Hepatocyte (in vitro differentiated cells): Measurements from ENCODE around the gene POLR2L. TPM values are rescaled to one million over a fixed set of nuclear protein-coding genes. Genes with fewer than 3 reads are reported as not detected.

Experiments used
- DNase-seq: peaks from one replicate; pipeline ENCODE4 v3.0.0-alpha.2; 2016; ENCODE audit warnings: low spot score
- H2AFZ ChIP-seq: fragments of 200-600 bp; sonication (generic); 2 replicates; pipeline ENCODE4 v1.6.0; 2016; ENCODE audit warnings: antibody characterized with exemption, mild to moderate bottlenecking
- H3K27ac ChIP-seq: fragments of 200-600 bp; sonication (generic); 2 replicates; pipeline ENCODE4 v1.5.1; 2016; ENCODE audit warnings: mild to moderate bottlenecking
- H3K27me3 ChIP-seq: fragments of 200-600 bp; sonication (generic); 2 replicates; pipeline ENCODE4 v1.6.1; 2016
- H3K36me3 ChIP-seq: fragments of 200-600 bp; sonication (generic); replicated peaks from 2 replicates; pipeline ENCODE4 v1.5.1; 2016; ENCODE audit warnings: low read depth; ENCODE audit not compliant: insufficient read depth
- H3K4me1 ChIP-seq: fragments of 200-600 bp; sonication (generic); 2 replicates; pipeline ENCODE4 v1.5.1; 2016; ENCODE audit warnings: mild to moderate bottlenecking, moderate library complexity; ENCODE audit not compliant: insufficient read depth
- H3K4me2 ChIP-seq: fragments of 200-600 bp; sonication (generic); 2 replicates; pipeline ENCODE4 v1.6.0; 2016
- H3K4me3 ChIP-seq: fragments of 200-600 bp; sonication (generic); 2 replicates; pipeline ENCODE4 v1.5.1; 2016; ENCODE audit warnings: mild to moderate bottlenecking
- H3K79me2 ChIP-seq: fragments of 200-600 bp; sonication (generic); 2 replicates; pipeline ENCODE4 v1.6.0; 2017; ENCODE audit warnings: mild to moderate bottlenecking
- H3K9me2 ChIP-seq: fragments of 200-600 bp; sonication (generic); replicated peaks from 2 replicates; pipeline ENCODE4 v1.6.0; 2017; ENCODE audit warnings: mild to moderate bottlenecking; ENCODE audit not compliant: insufficient read depth
- H3K9me3 ChIP-seq: fragments of 200-600 bp; sonication (generic); 2 replicates; pipeline ENCODE4 v1.5.1; 2016; ENCODE audit warnings: low read depth, mild to moderate bottlenecking
- H4K20me1 ChIP-seq: fragments of 200-600 bp; sonication (generic); 2 replicates; pipeline ENCODE4 v1.6.0; 2016; ENCODE audit warnings: mild to moderate bottlenecking; ENCODE audit not compliant: insufficient read depth, poor library complexity, severe bottlenecking
- CTCF ChIP-seq: fragments of 200-600 bp; sonication (generic); IDR thresholded peaks from 2 replicates; pipeline ENCODE4 v1.5.1; 2016; ENCODE audit warnings: antibody characterized with exemption, mild to moderate bottlenecking; ENCODE audit not compliant: poor library complexity
- EZH2 ChIP-seq: fragments of 200-600 bp; sonication (generic); IDR thresholded peaks from 2 replicates; pipeline ENCODE4 v1.6.1; 2016; ENCODE audit warnings: antibody characterized with exemption, mild to moderate bottlenecking, borderline replicate concordance
- EZH2phosphoT487 ChIP-seq: fragments of 200-600 bp; sonication (generic); IDR thresholded peaks from one replicate; pipeline ENCODE4 v1.6.1; 2018; ENCODE audit warnings: antibody characterized with exemption, mild to moderate bottlenecking, low read depth, moderate library complexity; ENCODE audit not compliant: unreplicated experiment, severe bottlenecking
- WGBS: methylation state at CpG from one replicate; pipeline ENCODE4 v1.1.6; 2016; ENCODE audit warnings: low lambda C conversion rate; ENCODE audit errors: missing lambda C conversion rate; 5-methylcytosine and 5-hydroxymethylcytosine counted together
- polyA plus RNA-seq: library from polyadenylated mRNA; unstranded; fragments of >200 nt; fragmentation: Nextera tagmentation; extraction: Ambion mirVana; gene quantifications from 2 replicates; pipeline ENCODE4 v1.2.1, GENCODE V29; 2016
- total RNA-seq: library from RNA; depleted of rRNA; stranded (reverse); fragments of >200 nt; gene quantifications from 2 replicates; pipeline ENCODE4 v1.2.3, GENCODE V29; 2014

POLR2L gene
- total and polyA plus RNA-seq, 2 experiments from 2014 or later: 38.0 to 372 TPM

GRCh38 chr11:864898-865297, 22.6 kb upstream of the POLR2L start:
- Histone ChIP-seq H3K4me3 (no peak overlapping the region), H3K36me3 (no peaks in the 10 kb centered on the region), H3K27ac (no peak overlapping the region), H3K27me3 (no peaks in the 10 kb centered on the region), H3K9me3 (no peaks in the 10 kb centered on the region), H2AFZ (no peak overlapping the region), H3K4me1 (peaks cover 26% of the 10 kb centered on the region), H3K4me2 (no peak overlapping the region), H4K20me1 (no peaks in the 10 kb centered on the region), H3K79me2 (no peaks in the 10 kb centered on the region), H3K9me2 (no peaks in the 10 kb centered on the region)
- no peak for DNase-seq
- TF ChIP-seq EZH2phosphoT487 (no peak), EZH2 (no peak), CTCF (no peak)
- 87% methylated on average over 10 of the region's 11 CpGs for WGBS

- H2AFZ ChIP-seq: no peak overlapping the region
- no peaks in the 10 kb centered on the region for H3K79me2 ChIP-seq
- 94% methylated on average over 27 of the region's 31 CpGs for WGBS
- no peaks in the 10 kb centered on the region for H3K27me3 ChIP-seq
- no peak overlapping the region for H3K4me2 ChIP-seq
- H3K27ac ChIP-seq: no peak overlapping the region
- H3K4me1 ChIP-seq: peaks cover 31% of the 10 kb centered on the region
- no peaks in the 10 kb centered on the region for H3K9me3 ChIP-seq
- H4K20me1 ChIP-seq: no peaks in the 10 kb centered on the region
- TF ChIP-seq EZH2phosphoT487 (no peak), CTCF (no peak), EZH2 (no peak)
- no peaks in the 10 kb centered on the region for H3K36me3 ChIP-seq
- H3K4me3 ChIP-seq: no peak overlapping the region
- DNase-seq: no peak
- no peaks in the 10 kb centered on the region for H3K9me2 ChIP-seq
Observed at GRCh38 chr11:863910-864827, 21.8 kb upstream of the POLR2L start.

GRCh38 chr11:863023-863909, 20.9 kb upstream of the POLR2L start:
- WGBS: 54% methylated on average over 18 of the region's 24 CpGs
- H3K9me2 ChIP-seq: no peaks in the 10 kb centered on the region

More at GRCh38 chr11:863023-863909, 20.9 kb upstream of the POLR2L start:
- H3K4me1 ChIP-seq: peaks cover 31% of the 10 kb centered on the region
- peak overlapping the region; percentile 47 for H3K4me2 ChIP-seq
- TF ChIP-seq EZH2phosphoT487 (no peak), EZH2 (no peak), CTCF (no peak)
- H3K27me3 ChIP-seq: no peaks in the 10 kb centered on the region
- peak; percentile 73 for DNase-seq
- no peak overlapping the region for H2AFZ ChIP-seq
- no peaks in the 10 kb centered on the region for H3K9me3 ChIP-seq
- H3K79me2 ChIP-seq: no peaks in the 10 kb centered on the region
- H3K36me3 ChIP-seq: no peaks in the 10 kb centered on the region
- H4K20me1 ChIP-seq: no peaks in the 10 kb centered on the region
- no peak overlapping the region for H3K4me3 ChIP-seq
- peak overlapping the region; percentile 77 for H3K27ac ChIP-seq
